Brain microvascular endothelial cell (primary cell): Measurements from ENCODE around the gene NEAT1.

Source experiments
- DNase-seq: peaks from one replicate; pipeline ENCODE4 v3.0.0-alpha.2; 2020
- H3K27ac ChIP-seq: fragments of 250-450 bp; sonication (Bioruptor Pico); 2 replicates; pipeline ENCODE4 v1.5.1; 2020; ENCODE audit warnings: mild to moderate bottlenecking, moderate library complexity
- H3K27me3 ChIP-seq: fragments of 250-450 bp; sonication (Bioruptor Pico); replicated peaks from 2 replicates; pipeline ENCODE4 v1.5.1; 2020; ENCODE audit warnings: mild to moderate bottlenecking
- H3K36me3 ChIP-seq: fragments of 250-450 bp; sonication (Bioruptor Pico); replicated peaks from 2 replicates; pipeline ENCODE4 v1.5.1; 2020; ENCODE audit warnings: mild to moderate bottlenecking
- H3K4me3 ChIP-seq: 2 replicates; pipeline ENCODE4 v1.5.1; 2011; ENCODE audit warnings: low read depth, mild to moderate bottlenecking, control low read depth, low read length, moderate library complexity
- CTCF ChIP-seq: IDR thresholded peaks from 2 replicates; pipeline ENCODE4 v1.5.1; 2011; ENCODE audit warnings: low read depth, mild to moderate bottlenecking, moderate library complexity, low read length, control low read depth, inconsistent platforms; ENCODE audit errors: missing control alignments
- in situ Hi-C: cut with HindIII; loops from 2 replicates; pipeline ENCODE4 v1.10.0; 2017; ENCODE audit warnings: low sequenced_read_pairs, low pct_ligation_motif_present

Gene NEAT1

GRCh38 chr11:65434667-65435410 lies 12.2 kb downstream of the NEAT1 start:
- in situ Hi-C loops, result no loop called here
- Histone ChIP-seq H3K27ac (peak overlapping the region; percentile 38), H3K4me3 (peak overlapping the region; percentile 26), H3K27me3 (no peaks in the 10 kb centered on the region), H3K36me3 (peaks cover 60% of the 10 kb centered on the region)
- TF ChIP-seq CTCF, result no peak
- DNase-seq, result no peak

GRCh38 chr11:65435411-65435931 lies 12.9 kb downstream of the NEAT1 start:
- no peak for TF ChIP-seq CTCF
- DNase-seq, result no peak
- peaks cover 60% of the 10 kb centered on the region for H3K36me3 ChIP-seq
- H3K27ac ChIP-seq, result no peak overlapping the region
- in situ Hi-C loops, result no loop called here
- no peaks in the 10 kb centered on the region for H3K27me3 ChIP-seq
- H3K4me3 ChIP-seq, result no peak overlapping the region

GRCh38 chr11:65435981-65436411 lies 13.4 kb downstream of the NEAT1 start:
- in situ Hi-C loops, result no loop called here
- no peak for TF ChIP-seq CTCF
- Histone ChIP-seq H3K27ac (peak overlapping the region; percentile 12), H3K36me3 (peaks cover 60% of the 10 kb centered on the region), H3K4me3 (no peak overlapping the region), H3K27me3 (no peaks in the 10 kb centered on the region)
- DNase-seq, result peak; percentile 23

GRCh38 chr11:65436412-65437032 lies 13.9 kb downstream of the NEAT1 start:
- peaks cover 58% of the 10 kb centered on the region for H3K36me3 ChIP-seq
- DNase-seq, result peak; percentile 21
- no peaks in the 10 kb centered on the region for H3K27me3 ChIP-seq
- no peak overlapping the region for H3K4me3 ChIP-seq
- no peak for TF ChIP-seq CTCF
- H3K27ac ChIP-seq, result peak overlapping the region; percentile 12
- in situ Hi-C loops, result no loop called here

- in situ Hi-C loops, result no loop called here
- no peak for TF ChIP-seq CTCF
- no peak overlapping the region for H3K27ac ChIP-seq
- H3K27me3 ChIP-seq, result no peaks in the 10 kb centered on the region
- H3K4me3 ChIP-seq, result no peak overlapping the region
- H3K36me3 ChIP-seq, result peaks cover 64% of the 10 kb centered on the region
- no peak for DNase-seq
Measured at GRCh38 chr11:65437436-65438227, 15.0 kb downstream of the NEAT1 start.
